Chondrocyte (in vitro differentiated cells): ENCODE data around the gene ADH1A. TPM values are rescaled to one million over a fixed set of nuclear protein-coding genes. Genes with fewer than 3 reads are reported as not detected.

Experiments used
- total RNA-seq: library from RNA; stranded (reverse); gene quantifications from 3 replicates; pipeline ENCODE4 v1.2.1, GENCODE V29; 2021

Gene ADH1A
- total RNA-seq, 1 donor from 2014 or later, result not detected

Other genes with a start within 250 kb of the ADH1A start
- gene ADH5, start 202.2 kb downstream of the ADH1A start, total RNA-seq, result 135 to 167 TPM (median 161 TPM) in 3 replicates
- gene ADH4, start 146.7 kb downstream of the ADH1A start, total RNA-seq, result not detected in 3 replicates
- 0.19 TPM in 1 of 3 replicates, not detected in the others for gene ADH6, start 71.7 kb downstream of the ADH1A start, total RNA-seq
- 0.31 to 1.2 TPM (median 0.69 TPM) in 3 replicates for gene ADH1B, start 30.4 kb upstream of the ADH1A start, total RNA-seq
- not detected in 3 replicates for gene ADH1C, start 61.8 kb upstream of the ADH1A start, total RNA-seq
- gene ADH7, start 144.4 kb upstream of the ADH1A start, total RNA-seq, result not detected in 3 replicates
- not detected in 3 replicates for gene C4orf17, start 220.0 kb upstream of the ADH1A start, total RNA-seq